Left ventricle myocardium inferior (tissue), 1 donor: ENCODE measurements around the gene SLC29A2. TPM values are rescaled to one million over a fixed set of nuclear protein-coding genes. Genes with fewer than 3 reads are reported as not detected.

Experiments
- DNase-seq: peaks from one replicate; pipeline ENCODE4 v3.0.0-alpha.2; 2020
- H3K27ac ChIP-seq: fragments of 200-600 bp; replicated peaks from 2 replicates; pipeline ENCODE4 v1.8.0; 2021
- H3K27me3 ChIP-seq: fragments of 200-600 bp; 2 replicates; pipeline ENCODE4 v1.8.0; 2021; ENCODE audit warnings: low read depth
- H3K36me3 ChIP-seq: fragments of 200-600 bp; 2 replicates; pipeline ENCODE4 v1.8.0; 2021
- H3K4me1 ChIP-seq: fragments of 200-600 bp; 2 replicates; pipeline ENCODE4 v1.8.0; 2021
- H3K4me3 ChIP-seq: fragments of 200-600 bp; 2 replicates; pipeline ENCODE4 v1.8.0; 2021; ENCODE audit warnings: mild to moderate bottlenecking, moderate library complexity
- H3K9me3 ChIP-seq: fragments of 200-600 bp; replicated peaks from 2 replicates; pipeline ENCODE4 v1.8.0; 2021
- CTCF ChIP-seq: fragments of 200-600 bp; IDR thresholded peaks from 2 replicates; pipeline ENCODE4 v1.8.0; 2021; ENCODE audit warnings: antibody characterized with exemption, mild to moderate bottlenecking, borderline replicate concordance
- intact Hi-C: fragments of 100-400 bp; cut with micrococcal nuclease; formaldehyde crosslinking; loops from one replicate; pipeline ENCODE4 v1.11.0; 2022
- long read RNA-seq: library from polyadenylated mRNA; unstranded; transcript quantifications from one replicate; pipeline ENCODE4 v2.0.0, GENCODE V29; 2021
- total RNA-seq: library from RNA; stranded (reverse); fragmentation: NEBNext Ultra II Directional; extraction: Animal tissue kit (Norgen Biotek cat#: 25700); gene quantifications from one replicate; pipeline ENCODE4 v1.2.1, GENCODE V29; 2021
- donor health status: DM: no; HTN: yes; CAD: no; lungs with severe emphysema.

The SLC29A2 gene, protein sequence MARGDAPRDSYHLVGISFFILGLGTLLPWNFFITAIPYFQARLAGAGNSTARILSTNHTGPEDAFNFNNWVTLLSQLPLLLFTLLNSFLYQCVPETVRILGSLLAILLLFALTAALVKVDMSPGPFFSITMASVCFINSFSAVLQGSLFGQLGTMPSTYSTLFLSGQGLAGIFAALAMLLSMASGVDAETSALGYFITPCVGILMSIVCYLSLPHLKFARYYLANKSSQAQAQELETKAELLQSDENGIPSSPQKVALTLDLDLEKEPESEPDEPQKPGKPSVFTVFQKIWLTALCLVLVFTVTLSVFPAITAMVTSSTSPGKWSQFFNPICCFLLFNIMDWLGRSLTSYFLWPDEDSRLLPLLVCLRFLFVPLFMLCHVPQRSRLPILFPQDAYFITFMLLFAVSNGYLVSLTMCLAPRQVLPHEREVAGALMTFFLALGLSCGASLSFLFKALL
- total RNA-seq, result 14.6 TPM
- long read RNA-seq, transcript SLC29A2-202 (12 exons, 2,514 nt), result major isoform, 7 of 52 reads
- long read RNA-seq, partial matches to known transcripts, result 20 of 52 reads
- long read RNA-seq, other reads (novel, unspliced or antisense), result 22 of 52 reads

- intact Hi-C loops, result no loop called here
- peak within 1 kb of the TSS; percentile 95 for H3K27ac ChIP-seq
- TF ChIP-seq CTCF, result no peak
- peaks cover 54% of the 10 kb centered on the region for H3K27me3 ChIP-seq
- peaks cover 8% of the 10 kb centered on the region for H3K36me3 ChIP-seq
- DNase-seq, result peak; percentile 73
- no peaks in the 10 kb centered on the region for H3K9me3 ChIP-seq
- H3K4me3 ChIP-seq, result peak within 1 kb of the TSS; percentile 86
- H3K4me1 ChIP-seq, result peaks cover 48% of the 10 kb centered on the region
These were observed at the start of gene SLC29A2 for GRCh38 chr11:66371627-66372415. Gene SLC29A2, minus strand, starts transcription at chr11:66371760. Its CDS starts 169 bp downstream, at chr11:66371591.

GRCh38 chr11:66420671-66421476 lies 49.3 kb upstream of the SLC29A2 start, which contains the start of gene NPAS4:
Gene NPAS4, plus strand, starts transcription at chr11:66421035. Its CDS starts 145 bp downstream, at chr11:66421180.
- intact Hi-C loops, result no loop called here
- no peak for TF ChIP-seq CTCF
- no peak for DNase-seq
- Histone ChIP-seq H3K9me3 (peaks cover 5% of the 10 kb centered on the region), H3K4me3 (no peak within 1 kb of the TSS), H3K27me3 (peaks cover 33% of the 10 kb centered on the region), H3K36me3 (no peaks in the 10 kb centered on the region), H3K4me1 (peaks cover 52% of the 10 kb centered on the region), H3K27ac (no peak within 1 kb of the TSS)

GRCh38 chr11:66419825-66420224 lies 48.3 kb upstream of the SLC29A2 start:
- peaks cover 5% of the 10 kb centered on the region for H3K9me3 ChIP-seq
- H3K36me3 ChIP-seq, result no peaks in the 10 kb centered on the region
- no peak overlapping the region for H3K4me3 ChIP-seq
- peaks cover 53% of the 10 kb centered on the region for H3K4me1 ChIP-seq
- no peak for DNase-seq
- intact Hi-C loops, result no loop called here
- no peak overlapping the region for H3K27ac ChIP-seq
- H3K27me3 ChIP-seq, result peaks cover 37% of the 10 kb centered on the region
- no peak for TF ChIP-seq CTCF

- TF ChIP-seq CTCF, result no peak
- no peak for DNase-seq
- Histone ChIP-seq H3K27me3 (peaks cover 45% of the 10 kb centered on the region), H3K36me3 (no peaks in the 10 kb centered on the region), H3K27ac (no peak overlapping the region), H3K9me3 (peaks cover 5% of the 10 kb centered on the region), H3K4me1 (peaks cover 53% of the 10 kb centered on the region), H3K4me3 (no peak overlapping the region)
- intact Hi-C loops, result no loop called here
These were observed 47.4 kb upstream of the SLC29A2 start for GRCh38 chr11:66418986-66419308.
